ENCODE data around the gene VWA5B2.

VWA5B2 gene

GRCh38 chr3:184203526-184203925 is 25.9 kb upstream of the VWA5B2 start:
- Histone ChIP-seq H3K9ac (ENCODE audit: low read length) (no peak overlapping the region), H3K27ac (ENCODE audit: low read depth, low read length, poor library complexity, severe bottlenecking) (no peak overlapping the region), H3K4me2 (ENCODE audit: low read length) (no peak overlapping the region), H3K79me2 (ENCODE audit: insufficient read depth, low read length) (no peaks in the 10 kb centered on the region), H2AFZ (ENCODE audit: low read length) (no peak overlapping the region), H3K9me3 (ENCODE audit: low read length) (no peaks in the 10 kb centered on the region), H3K27me3 (ENCODE audit: insufficient read depth, low read length) (0 out of 2 replicates have a peak, but pooled peaks cover 6% of the 10 kb centered on the region), H4K20me1 (ENCODE audit: insufficient read depth, low read length) (no peaks in the 10 kb centered on the region), H3K9me2 (ENCODE audit: low read depth, low read length) (no peaks in the 10 kb centered on the region), H3F3A (ENCODE audit: insufficient read depth, low read length) (no peaks in the 10 kb centered on the region), H3K4me1 (ENCODE audit: insufficient read depth, low read length, severe bottlenecking) (no peaks in the 10 kb centered on the region), H3K36me3 (ENCODE audit: insufficient read depth, low read length) (no peaks in the 10 kb centered on the region), H3K4me3 (ENCODE audit: low read depth, low read length, poor library complexity, severe bottlenecking) (no peak overlapping the region)
- TF ChIP-seq CTCF (IDR thresholded peaks at IDR 0.05; ENCODE audit: low read length) (no peak), EZH2 (IDR thresholded peaks at IDR 0.05; ENCODE audit: borderline replicate concordance, low read length) (no peak)

GRCh38 chr3:184209146-184209923 is 20.1 kb upstream of the VWA5B2 start:
- Histone ChIP-seq H3K9me2 (ENCODE audit: low read depth, low read length) (no peaks in the 10 kb centered on the region), H3F3A (ENCODE audit: insufficient read depth, low read length) (no peaks in the 10 kb centered on the region), H3K4me3 (ENCODE audit: low read depth, low read length, poor library complexity, severe bottlenecking) (no peak overlapping the region), H3K4me1 (ENCODE audit: insufficient read depth, low read length, severe bottlenecking) (no peaks in the 10 kb centered on the region), H4K20me1 (ENCODE audit: insufficient read depth, low read length) (no peaks in the 10 kb centered on the region), H2AFZ (ENCODE audit: low read length) (no peak overlapping the region), H3K36me3 (ENCODE audit: insufficient read depth, low read length) (no peaks in the 10 kb centered on the region), H3K27me3 (ENCODE audit: insufficient read depth, low read length) (0 out of 2 replicates have a peak, but pooled peaks cover 6% of the 10 kb centered on the region), H3K4me2 (ENCODE audit: low read length) (no peak overlapping the region), H3K27ac (ENCODE audit: low read depth, low read length, poor library complexity, severe bottlenecking) (no peak overlapping the region), H3K9me3 (ENCODE audit: low read length) (no peaks in the 10 kb centered on the region), H3K79me2 (ENCODE audit: insufficient read depth, low read length) (no peaks in the 10 kb centered on the region), H3K9ac (ENCODE audit: low read length) (no peak overlapping the region)
- TF ChIP-seq EZH2 (IDR thresholded peaks at IDR 0.05; ENCODE audit: borderline replicate concordance, low read length) (no peak), CTCF (IDR thresholded peaks at IDR 0.05; ENCODE audit: low read length) (no peak)

GRCh38 chr3:184211297-184211696 is 18.1 kb upstream of the VWA5B2 start:
- Histone ChIP-seq H3K4me2 (ENCODE audit: low read length) (no peak overlapping the region), H3K36me3 (ENCODE audit: insufficient read depth, low read length) (no peaks in the 10 kb centered on the region), H3K9me3 (ENCODE audit: low read length) (no peaks in the 10 kb centered on the region), H3K27ac (ENCODE audit: low read depth, low read length, poor library complexity, severe bottlenecking) (no peak overlapping the region), H4K20me1 (ENCODE audit: insufficient read depth, low read length) (no peaks in the 10 kb centered on the region), H3K9me2 (ENCODE audit: low read depth, low read length) (no peaks in the 10 kb centered on the region), H3K79me2 (ENCODE audit: insufficient read depth, low read length) (no peaks in the 10 kb centered on the region), H3K9ac (ENCODE audit: low read length) (no peak overlapping the region), H3F3A (ENCODE audit: insufficient read depth, low read length) (no peaks in the 10 kb centered on the region), H3K4me3 (ENCODE audit: low read depth, low read length, poor library complexity, severe bottlenecking) (no peak overlapping the region), H2AFZ (ENCODE audit: low read length) (no peak overlapping the region), H3K27me3 (ENCODE audit: insufficient read depth, low read length) (peaks cover 7% of the 10 kb centered on the region; the same call in 1 of the 2 replicates), H3K4me1 (ENCODE audit: insufficient read depth, low read length, severe bottlenecking) (no peaks in the 10 kb centered on the region)
- TF ChIP-seq EZH2 (IDR thresholded peaks at IDR 0.05; ENCODE audit: borderline replicate concordance, low read length) (no peak), CTCF (IDR thresholded peaks at IDR 0.05; ENCODE audit: low read length) (no peak)
